ENCODE results near the gene PSAT1.
"Not testable (repeated sequence)": the region's sequence is repeated elsewhere in the genome, so short reads cannot be mapped to it uniquely, and the experiment has no call there.

The PSAT1 gene

DNA sequence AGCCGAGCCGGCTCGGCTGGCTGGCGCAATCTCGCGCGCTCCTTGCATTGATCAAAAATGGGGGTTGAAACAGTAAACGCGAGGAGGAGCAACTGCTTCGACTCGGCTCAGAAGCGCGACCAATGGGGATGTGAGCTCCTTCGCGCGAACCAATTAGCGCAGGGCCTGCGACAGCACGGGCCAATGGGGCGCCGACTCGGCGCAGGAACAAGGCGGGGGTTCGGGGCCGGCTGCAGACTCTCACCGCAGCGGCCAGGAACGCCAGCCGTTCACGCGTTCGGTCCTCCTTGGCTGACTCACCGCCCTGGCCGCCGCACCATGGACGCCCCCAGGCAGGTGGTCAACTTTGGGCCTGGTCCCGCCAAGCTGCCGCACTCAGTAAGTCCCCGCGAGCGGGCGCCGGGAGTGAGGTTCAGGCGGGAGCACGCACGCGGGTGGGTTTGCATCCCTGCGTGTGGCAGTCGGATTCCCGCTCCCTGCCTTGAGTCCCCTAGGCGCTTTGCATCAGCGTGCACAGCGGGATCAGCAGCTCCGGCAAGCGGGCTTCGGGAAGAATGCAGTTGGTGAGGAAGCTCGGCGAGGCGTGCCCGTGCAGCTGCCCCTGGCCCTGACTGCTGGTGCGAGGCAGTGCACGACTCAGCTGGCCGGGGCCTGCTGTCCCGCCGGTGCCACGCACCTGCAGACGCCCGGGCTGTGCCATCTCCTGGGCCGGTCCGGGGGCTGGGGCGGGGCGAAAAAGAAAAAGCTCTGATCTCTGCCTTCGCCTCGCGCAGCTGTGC, at the start of gene PSAT1:
TSS of gene PSAT1 (plus strand) at position 233 of the 779 bp plus-strand sequence. CDS start at position 319, 86 bp downstream.
- DNase-seq = peak; percentile 93

DNA sequence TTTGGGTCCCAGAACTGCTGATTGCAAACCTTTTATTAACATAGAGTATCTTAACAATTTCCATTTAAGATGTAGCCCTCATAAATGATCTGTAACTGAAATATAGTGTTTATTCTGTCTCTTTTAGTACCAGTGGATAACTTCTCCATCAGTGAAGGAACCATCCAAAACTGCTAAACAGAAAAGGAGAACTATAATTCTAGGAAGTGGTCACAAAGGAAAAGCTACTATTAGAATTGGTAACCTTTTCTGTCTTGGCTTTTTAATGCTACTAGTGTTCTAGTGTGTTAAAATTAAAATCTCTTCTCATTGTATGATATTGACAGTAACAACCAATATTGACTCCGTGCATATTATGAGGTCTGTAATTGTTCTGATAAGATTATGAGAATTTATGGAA, 48.3 kb upstream of the PSAT1 start:
- DNase-seq = no peak

DNA sequence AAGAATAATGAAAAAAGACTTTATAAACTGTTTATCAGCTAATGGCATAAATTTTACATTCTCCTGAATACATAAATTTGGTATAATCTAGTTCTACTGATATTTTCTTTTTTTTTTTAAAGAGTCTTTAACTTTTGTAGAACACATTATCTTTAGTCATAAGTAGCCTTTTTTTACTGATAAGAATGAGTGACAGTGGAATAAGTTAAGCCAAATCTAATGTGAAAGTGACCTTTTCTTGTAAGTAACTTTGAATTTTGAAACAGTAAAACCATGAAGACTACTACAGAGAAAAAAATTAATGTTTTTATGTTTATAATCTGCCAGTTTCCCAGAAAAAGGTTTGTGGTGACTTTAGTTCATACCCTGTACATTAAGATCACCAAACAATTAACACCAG, 47.4 kb upstream of the PSAT1 start:
- no peak for DNase-seq

DNA sequence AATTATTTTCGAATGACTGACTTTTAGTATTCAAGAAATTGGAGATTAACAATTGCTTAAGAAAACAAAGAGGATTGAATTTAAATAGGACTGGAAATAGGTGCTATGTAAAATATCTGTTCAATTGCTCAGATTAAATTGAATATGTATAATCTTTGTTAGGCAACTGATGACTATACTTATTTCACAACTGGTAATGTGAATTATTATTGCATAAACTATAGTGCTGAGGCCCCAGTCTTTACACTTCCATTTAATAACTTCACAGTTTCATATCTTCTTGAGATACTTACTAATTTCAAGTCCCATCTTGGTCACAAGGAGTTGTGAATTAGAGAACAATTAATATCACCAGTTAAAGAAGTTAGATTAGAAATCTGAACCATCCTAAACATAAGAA, 44.3 kb upstream of the PSAT1 start:
- no peak for DNase-seq

- no peak for DNase-seq
These were observed 43.6 kb upstream of the PSAT1 start for GRCh38 chr9:78253285-78253684.

DNA sequence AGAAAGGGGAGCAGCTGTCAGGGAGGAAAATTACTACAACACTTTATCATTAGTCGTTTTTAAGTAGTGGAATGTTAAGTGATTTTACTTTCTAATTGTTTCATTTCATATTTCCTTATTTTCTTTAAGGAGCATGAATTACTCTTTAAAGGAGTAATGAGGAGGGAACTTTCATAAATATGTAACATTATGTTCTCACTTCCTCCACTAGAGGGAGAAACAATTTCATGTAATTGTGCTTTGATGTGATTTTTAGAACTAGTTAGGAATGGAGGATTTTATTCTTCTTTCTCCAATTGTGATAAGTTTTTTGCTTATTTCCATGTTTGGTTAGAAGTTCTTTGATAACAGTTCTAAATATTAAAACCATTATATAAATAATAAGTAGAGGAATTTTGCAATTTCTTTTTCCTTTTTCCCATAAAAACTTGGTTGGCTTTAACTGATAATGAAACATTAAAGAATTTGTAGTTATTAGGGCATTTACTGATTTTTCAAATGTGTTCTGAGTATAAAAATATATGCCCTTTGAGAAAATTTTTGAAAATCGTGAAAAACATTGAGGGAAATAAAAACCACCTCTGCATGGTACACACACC, 35.4 kb upstream of the PSAT1 start:
- no peak for DNase-seq

GRCh38 chr9:78262655-78263054, 34.3 kb upstream of the PSAT1 start:
- no peak for DNase-seq

- DNase-seq = no peak
These were observed 29.0 kb upstream of the PSAT1 start for GRCh38 chr9:78267889-78268288.

DNA sequence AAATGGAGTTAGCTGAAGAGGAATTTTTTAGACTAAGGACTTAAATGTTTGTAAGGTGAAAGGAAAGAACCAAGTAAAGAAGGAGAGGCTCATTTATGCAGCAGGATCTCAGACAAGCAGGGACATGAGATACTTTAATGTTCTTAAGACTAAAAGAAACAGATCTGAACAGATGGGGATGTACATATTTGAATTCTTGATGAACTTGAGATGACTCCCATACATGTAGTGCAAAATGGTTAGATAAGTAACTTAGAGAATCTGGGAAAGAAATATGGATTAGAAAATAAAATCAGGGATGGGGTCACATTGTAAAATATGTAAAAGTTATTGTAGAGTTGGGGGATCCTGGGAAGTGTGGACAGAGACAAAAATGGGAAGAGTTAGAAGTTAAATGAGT, 27.1 kb upstream of the PSAT1 start:
- no peak for DNase-seq

- no peak for DNase-seq
These were observed 24.6 kb upstream of the PSAT1 start for GRCh38 chr9:78272307-78272706.

DNA sequence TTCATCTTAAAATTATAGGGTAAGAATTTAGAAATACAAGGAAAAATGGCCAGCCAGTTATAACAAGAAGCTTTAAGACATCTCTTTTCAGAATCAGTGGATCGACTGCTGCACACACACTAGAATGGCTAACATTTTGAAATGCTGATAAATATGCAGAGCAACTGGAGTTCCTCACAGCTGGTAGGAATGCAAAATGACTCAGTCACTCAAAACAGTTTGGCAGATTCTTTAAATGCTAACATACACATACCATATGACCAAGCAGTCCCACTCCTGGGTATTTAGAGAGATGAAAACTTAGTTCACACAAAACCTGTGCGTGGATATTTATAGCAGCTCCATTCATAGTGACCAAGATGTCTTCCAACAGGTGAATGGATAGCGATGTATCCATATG, 23.2 kb upstream of the PSAT1 start:
- DNase-seq = no peak

GRCh38 chr9:78278177-78278777, 18.6 kb upstream of the PSAT1 start:
- no peak for DNase-seq

- no peak for DNase-seq
These were observed 18.1 kb upstream of the PSAT1 start for GRCh38 chr9:78278801-78279200.

DNA sequence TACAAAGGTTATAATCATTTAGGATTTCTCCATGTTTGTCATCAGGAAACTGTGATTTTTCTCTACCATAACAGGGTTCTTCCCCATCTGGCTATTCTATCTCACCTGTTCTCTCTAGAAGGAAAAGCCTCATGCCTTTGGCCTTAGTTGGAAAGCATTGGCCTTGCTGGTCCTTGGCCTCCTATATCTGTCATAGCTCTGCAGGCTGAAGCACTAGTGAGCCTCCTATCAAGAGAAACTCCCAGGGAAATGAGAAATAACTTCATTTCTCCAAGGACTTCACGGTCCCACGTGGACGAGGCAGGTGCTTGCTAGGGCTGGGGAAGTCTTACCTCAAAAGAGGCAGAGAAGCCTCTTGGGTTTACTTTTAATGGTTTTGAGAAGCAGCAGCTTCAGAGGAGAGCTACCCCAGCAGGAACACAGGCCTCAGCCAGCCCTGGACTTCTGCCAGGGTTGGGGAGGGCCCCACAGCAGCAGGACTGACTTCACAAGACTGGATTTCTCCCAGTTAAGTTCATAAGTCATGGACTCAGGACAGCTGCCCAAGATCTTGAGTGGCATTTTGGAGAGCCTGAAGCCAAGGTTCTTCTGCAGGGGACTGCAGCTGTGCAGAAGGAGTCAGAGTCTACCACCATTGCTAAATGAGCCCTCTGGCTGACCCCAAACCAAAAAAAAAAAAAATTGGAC, 15.8 kb upstream of the PSAT1 start:
- DNase-seq = no peak

DNA sequence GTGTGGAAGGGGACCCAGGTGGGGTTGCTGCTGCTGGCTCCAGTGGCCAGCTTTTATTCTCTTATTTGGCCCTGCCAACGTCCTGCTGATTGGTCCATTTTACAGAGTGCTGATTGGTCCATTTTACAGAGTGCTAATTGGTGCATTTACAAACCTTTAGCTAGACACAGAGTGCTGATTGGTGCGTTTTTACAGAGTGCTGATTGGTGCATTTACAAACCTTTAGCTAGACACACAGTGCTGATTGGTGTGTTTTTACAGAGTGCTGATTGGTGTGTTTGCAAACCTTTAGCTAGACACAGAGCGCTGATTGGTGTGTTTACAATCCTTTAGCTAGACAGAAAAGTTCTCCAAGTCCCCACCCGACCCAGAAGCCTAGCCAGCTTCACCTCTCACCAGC, 12.7 kb upstream of the PSAT1 start:
- not testable (repeated sequence) for DNase-seq

- DNase-seq = no peak
These were observed 10.8 kb upstream of the PSAT1 start for GRCh38 chr9:78286125-78286524.

DNA sequence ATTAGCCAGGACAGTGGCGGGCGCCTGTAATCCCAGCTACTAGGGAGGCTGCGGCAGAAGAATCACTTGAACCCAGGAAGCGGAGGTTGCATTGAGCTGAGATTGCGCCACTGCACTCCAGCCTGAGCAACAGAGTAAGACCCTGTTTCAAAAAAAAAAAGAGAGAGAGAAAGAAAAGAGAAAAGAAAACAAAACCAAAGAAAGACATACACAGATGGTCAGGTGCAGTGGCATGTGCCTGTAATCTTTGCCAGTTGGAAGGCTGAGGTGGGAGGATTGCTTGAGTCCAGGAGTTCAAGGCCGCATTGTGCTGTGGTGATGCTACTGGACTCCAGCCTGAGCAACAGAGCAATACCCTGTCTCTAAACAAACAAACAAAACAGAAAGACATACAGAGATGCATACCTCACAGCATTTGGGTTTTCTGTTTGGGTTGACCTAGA, 10.0 kb upstream of the PSAT1 start:
- no peak for DNase-seq

DNA sequence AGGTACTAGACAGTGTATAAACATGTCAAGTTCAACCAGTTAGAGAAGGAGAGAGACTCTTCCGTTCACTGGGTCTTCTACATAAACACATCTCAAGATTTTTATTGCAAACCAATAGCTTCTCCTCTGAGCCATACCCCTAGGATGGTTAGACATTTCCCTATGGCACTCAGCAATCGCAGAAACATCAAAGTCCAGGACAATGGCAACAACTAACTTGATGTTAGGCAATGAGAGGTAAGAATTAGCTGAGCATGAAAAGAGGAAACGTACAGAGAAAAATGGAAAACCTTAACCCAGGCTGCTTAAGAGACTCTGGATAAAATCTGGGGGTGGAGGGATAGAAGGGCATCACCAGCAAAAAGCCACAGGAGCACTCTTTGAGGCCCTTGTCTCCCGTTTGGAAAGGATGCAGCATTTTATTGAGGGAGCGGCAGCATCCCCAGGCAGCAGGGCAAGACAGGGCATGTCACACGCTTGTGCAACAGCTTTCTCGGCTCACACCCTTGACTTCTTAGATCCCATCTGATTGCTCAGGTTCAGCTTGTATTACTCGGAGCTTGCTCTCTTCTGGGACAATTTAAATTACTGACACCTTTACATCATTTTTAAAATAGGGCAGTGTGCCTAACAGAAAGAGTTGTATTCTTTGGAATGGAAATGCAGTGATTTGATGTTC, 8.6 kb upstream of the PSAT1 start:
- no peak for DNase-seq

DNA sequence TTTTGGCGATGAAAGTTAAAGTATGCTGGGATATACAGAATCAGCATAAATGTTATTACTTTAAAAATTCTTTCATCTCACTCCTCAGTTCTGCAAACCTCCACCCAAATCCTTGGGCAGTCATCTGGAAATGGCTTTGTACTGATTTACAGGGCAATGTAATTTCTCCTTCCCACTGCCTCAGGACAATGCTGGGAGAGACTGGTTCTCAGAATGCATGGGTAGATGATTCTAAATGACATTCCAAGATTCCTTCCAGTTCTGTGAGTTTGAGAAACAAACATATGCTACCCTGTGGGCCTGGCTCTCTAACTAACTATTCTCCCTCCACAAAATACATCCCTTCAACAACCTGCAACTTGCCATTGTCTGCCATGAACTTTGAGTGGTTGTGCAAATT, 7.5 kb upstream of the PSAT1 start:
- DNase-seq = no peak

GRCh38 chr9:78291240-78291925, 5.5 kb upstream of the PSAT1 start:
- DNase-seq = no peak

- no peak for DNase-seq
These were observed 4.9 kb upstream of the PSAT1 start for GRCh38 chr9:78292026-78292425.

- peak; percentile 19 for DNase-seq
These were observed 4.0 kb upstream of the PSAT1 start for GRCh38 chr9:78292716-78293497.
